Activated T-cell treated with anti-CD3 and anti-CD28 coated beads, Interleukin-2, amount 50 U/mL, for 24 hours (primary cell): ENCODE data around the gene MGST2.

Source experiments
- DNase-seq: peaks from one replicate; pipeline ENCODE4 v3.0.0-alpha.2; 2020
- H3K27ac Mint-ChIP-seq: 2 replicates; pipeline ENCODE4 v1.8.0; 2020; ENCODE audit warnings: mild to moderate bottlenecking, mixed read lengths
- H3K27me3 Mint-ChIP-seq: 2 replicates; pipeline ENCODE4 v1.8.0; 2020; ENCODE audit warnings: mixed read lengths
- H3K36me3 Mint-ChIP-seq: 2 replicates; pipeline ENCODE4 v1.8.0; 2020; ENCODE audit warnings: low read depth, mixed read lengths
- H3K4me1 Mint-ChIP-seq: 2 replicates; pipeline ENCODE4 v1.8.0; 2020; ENCODE audit warnings: low read depth, mixed read lengths
- H3K4me3 Mint-ChIP-seq: 2 replicates; pipeline ENCODE4 v1.8.0; 2020; ENCODE audit warnings: mild to moderate bottlenecking, moderate library complexity, mixed read lengths
- H3K9me3 Mint-ChIP-seq: 2 replicates; pipeline ENCODE4 v1.8.0; 2020; ENCODE audit warnings: mixed read lengths

The MGST2 gene

DNA sequence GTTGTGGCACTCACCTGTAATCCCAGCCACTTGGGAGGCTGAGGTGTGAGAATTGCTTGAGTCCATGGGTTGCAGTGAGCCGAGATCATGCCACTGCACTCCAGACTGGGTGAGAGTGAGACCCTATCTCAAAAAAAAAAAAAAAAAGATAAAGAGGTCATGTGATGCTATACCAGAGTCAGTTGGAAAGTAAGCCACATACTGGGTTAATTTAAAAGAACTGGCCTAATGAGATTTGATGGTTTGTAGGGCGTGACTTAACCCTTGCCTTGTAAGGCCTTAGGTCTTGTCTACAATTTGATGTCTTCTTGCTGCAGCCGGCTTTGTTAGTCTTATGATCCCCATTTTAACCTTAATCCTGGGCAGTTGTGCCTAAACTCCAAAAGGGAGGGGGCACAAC is 5.2 kb downstream of the MGST2 start:
- H3K27me3 Mint-ChIP-seq, result no peaks in the 10 kb centered on the region
- DNase-seq, result no peak
- peaks cover 13% of the 10 kb centered on the region for H3K4me1 Mint-ChIP-seq
- H3K4me3 Mint-ChIP-seq, result no peak overlapping the region
- no peak overlapping the region for H3K27ac Mint-ChIP-seq
- no peaks in the 10 kb centered on the region for H3K9me3 Mint-ChIP-seq
- H3K36me3 Mint-ChIP-seq, result no peaks in the 10 kb centered on the region

DNA sequence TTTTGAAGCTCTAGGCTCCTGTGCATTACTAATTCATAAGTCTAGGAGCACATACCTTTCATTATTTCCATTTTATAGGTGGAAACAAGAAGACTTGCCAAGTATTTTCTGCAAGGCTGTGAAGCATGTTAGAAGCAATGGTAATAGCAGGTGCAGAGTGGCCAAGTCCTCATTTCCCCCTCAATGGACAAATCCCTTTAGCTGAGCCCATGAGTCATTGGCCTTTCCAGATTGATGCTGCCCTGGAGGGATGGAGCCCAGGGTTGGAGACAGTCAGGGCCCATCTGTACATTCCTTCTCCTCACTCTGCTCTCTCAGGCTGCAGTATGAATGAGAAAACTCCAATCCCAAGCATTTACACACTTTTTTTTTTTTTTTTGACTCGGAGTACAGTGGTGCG is 6.6 kb downstream of the MGST2 start:
- Mint-ChIP-seq H3K36me3 (no peaks in the 10 kb centered on the region), H3K9me3 (no peaks in the 10 kb centered on the region), H3K4me1 (no peaks in the 10 kb centered on the region), H3K27me3 (no peaks in the 10 kb centered on the region), H3K4me3 (no peak overlapping the region), H3K27ac (no peak overlapping the region)
- no peak for DNase-seq

DNA sequence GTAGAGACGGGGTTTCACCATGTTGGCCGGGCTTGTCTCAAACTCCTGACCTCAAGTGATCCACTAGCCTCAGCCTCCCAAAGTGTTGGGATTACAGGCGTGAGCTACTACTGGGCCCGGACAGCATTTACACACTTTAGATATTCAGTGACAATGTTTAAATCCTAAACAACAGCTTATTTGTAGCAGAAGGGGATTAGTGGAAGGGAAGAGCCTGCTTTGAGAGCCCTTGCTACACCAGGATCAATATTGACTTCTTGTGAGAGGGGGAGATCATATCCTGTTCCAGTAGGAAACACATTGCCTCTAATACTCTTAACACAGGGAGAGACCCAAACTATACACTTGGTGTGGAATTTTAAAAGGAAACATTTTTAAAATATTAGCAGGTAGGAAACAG is 7.1 kb downstream of the MGST2 start:
- no peaks in the 10 kb centered on the region for H3K4me1 Mint-ChIP-seq
- H3K36me3 Mint-ChIP-seq, result no peaks in the 10 kb centered on the region
- no peak for DNase-seq
- no peaks in the 10 kb centered on the region for H3K9me3 Mint-ChIP-seq
- no peaks in the 10 kb centered on the region for H3K27me3 Mint-ChIP-seq
- no peak overlapping the region for H3K4me3 Mint-ChIP-seq
- H3K27ac Mint-ChIP-seq, result no peak overlapping the region

- no peaks in the 10 kb centered on the region for H3K9me3 Mint-ChIP-seq
- no peaks in the 10 kb centered on the region for H3K27me3 Mint-ChIP-seq
- peaks cover 2% of the 10 kb centered on the region for H3K36me3 Mint-ChIP-seq
- DNase-seq, result no peak
- no peak overlapping the region for H3K27ac Mint-ChIP-seq
- no peak overlapping the region for H3K4me3 Mint-ChIP-seq
- H3K4me1 Mint-ChIP-seq, result no peaks in the 10 kb centered on the region
Measured at GRCh38 chr4:139674875-139675550, 9.4 kb downstream of the MGST2 start.

DNA sequence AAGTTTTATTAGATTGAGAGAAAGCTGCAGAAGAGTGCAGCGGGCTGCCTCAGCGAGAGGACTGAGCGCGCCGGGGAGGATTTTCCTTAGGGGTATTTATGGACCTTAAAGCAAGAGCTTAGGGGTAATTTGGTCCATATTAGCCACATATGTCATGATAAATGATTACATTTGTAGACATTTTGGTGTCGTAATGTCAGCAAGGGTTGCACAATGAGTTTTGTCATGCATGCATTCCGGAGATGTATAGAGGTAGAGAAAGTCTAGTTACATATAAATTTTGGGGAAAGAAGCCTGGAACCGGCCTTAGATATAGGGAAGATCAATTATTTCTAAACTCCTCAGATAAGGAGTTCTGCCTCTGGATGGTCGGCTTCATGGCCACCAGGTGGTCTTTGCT is 10.0 kb downstream of the MGST2 start:
- no peaks in the 10 kb centered on the region for H3K4me1 Mint-ChIP-seq

GRCh38 chr4:139676365-139676764 is 10.7 kb downstream of the MGST2 start:
- Mint-ChIP-seq H3K36me3 (peaks cover 2% of the 10 kb centered on the region), H3K27me3 (no peaks in the 10 kb centered on the region), H3K4me3 (no peak overlapping the region), H3K4me1 (no peaks in the 10 kb centered on the region), H3K9me3 (no peaks in the 10 kb centered on the region), H3K27ac (no peak overlapping the region)
- DNase-seq, result no peak

More for the DNA sequence above, 10.0 kb downstream of the MGST2 start:
- H3K27me3 Mint-ChIP-seq, result no peaks in the 10 kb centered on the region
- peaks cover 2% of the 10 kb centered on the region for H3K36me3 Mint-ChIP-seq
- no peak for DNase-seq
- no peak overlapping the region for H3K27ac Mint-ChIP-seq
- no peaks in the 10 kb centered on the region for H3K9me3 Mint-ChIP-seq
- H3K4me3 Mint-ChIP-seq, result no peak overlapping the region

DNA sequence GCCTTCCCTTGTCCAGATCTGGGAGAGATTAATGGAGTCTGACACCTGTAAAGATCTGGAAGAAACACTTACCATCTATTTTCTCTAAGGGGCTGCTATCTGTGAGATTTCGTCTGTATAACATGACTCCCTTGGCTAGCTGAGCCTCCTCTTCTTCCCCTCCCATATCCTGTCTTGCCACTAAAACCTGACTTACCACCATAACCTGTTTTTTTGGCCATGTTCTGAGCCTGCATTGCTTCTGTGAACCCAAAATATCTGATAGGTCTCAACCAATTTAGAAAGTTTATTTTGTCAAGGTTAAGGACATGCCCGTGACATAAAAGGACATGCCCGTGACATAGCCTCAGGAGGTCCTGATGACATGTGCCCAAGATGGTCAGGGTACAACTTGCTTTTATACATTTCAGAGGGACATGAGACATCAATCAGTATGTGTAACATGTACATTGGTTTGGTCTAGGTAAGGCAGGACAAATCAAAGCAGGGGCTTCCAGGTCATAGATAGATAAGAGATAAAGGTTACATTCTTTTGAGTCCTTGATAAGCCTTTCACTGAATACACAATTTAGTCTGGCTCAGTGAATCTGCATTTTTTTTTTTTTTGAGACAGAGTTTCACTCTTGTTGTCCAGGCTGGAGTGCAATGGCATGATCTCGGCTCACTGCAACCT is 11.4 kb downstream of the MGST2 start:
- H3K36me3 Mint-ChIP-seq, result peaks cover 2% of the 10 kb centered on the region
- no peaks in the 10 kb centered on the region for H3K27me3 Mint-ChIP-seq
- H3K27ac Mint-ChIP-seq, result no peak overlapping the region

DNA sequence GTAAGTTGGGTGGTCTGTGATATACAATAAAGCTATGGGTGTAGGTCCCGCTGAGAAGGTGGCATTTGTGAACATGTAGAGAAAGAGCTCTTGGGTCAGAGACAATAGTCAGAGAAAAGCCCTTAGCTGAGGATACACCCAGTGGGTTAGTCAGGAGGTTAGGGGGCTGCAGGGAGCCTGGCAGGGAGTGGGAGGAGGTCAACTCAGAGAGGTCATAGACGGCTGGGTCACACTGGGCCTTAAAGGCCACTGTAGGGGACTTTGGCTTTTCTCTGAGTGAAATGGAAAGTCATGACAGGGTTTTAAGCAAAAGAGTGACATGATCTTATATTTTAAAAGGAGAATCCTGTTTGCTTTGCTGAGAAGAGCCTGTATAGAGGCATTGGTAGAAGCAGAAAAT is 16.7 kb downstream of the MGST2 start:
- no peak for DNase-seq
- no peak overlapping the region for H3K27ac Mint-ChIP-seq
- H3K9me3 Mint-ChIP-seq, result peaks cover 3% of the 10 kb centered on the region
- H3K4me3 Mint-ChIP-seq, result no peak overlapping the region
- H3K36me3 Mint-ChIP-seq, result peaks cover 7% of the 10 kb centered on the region
- H3K27me3 Mint-ChIP-seq, result no peaks in the 10 kb centered on the region
- H3K4me1 Mint-ChIP-seq, result peaks cover 6% of the 10 kb centered on the region

More for the DNA sequence above, 11.4 kb downstream of the MGST2 start:
- Mint-ChIP-seq H3K4me1 (no peaks in the 10 kb centered on the region), H3K4me3 (no peak overlapping the region), H3K9me3 (no peaks in the 10 kb centered on the region)
- DNase-seq, result no peak

- H3K27ac Mint-ChIP-seq, result no peak overlapping the region
- H3K4me1 Mint-ChIP-seq, result peaks cover 6% of the 10 kb centered on the region
- H3K27me3 Mint-ChIP-seq, result no peaks in the 10 kb centered on the region
- peaks cover 7% of the 10 kb centered on the region for H3K36me3 Mint-ChIP-seq
- H3K4me3 Mint-ChIP-seq, result no peak overlapping the region
- peaks cover 3% of the 10 kb centered on the region for H3K9me3 Mint-ChIP-seq
- no peak for DNase-seq
Measured at GRCh38 chr4:139682741-139683151, 17.1 kb downstream of the MGST2 start.

- peaks cover 5% of the 10 kb centered on the region for H3K36me3 Mint-ChIP-seq
- peaks cover 3% of the 10 kb centered on the region for H3K9me3 Mint-ChIP-seq
- no peaks in the 10 kb centered on the region for H3K27me3 Mint-ChIP-seq
- no peak overlapping the region for H3K27ac Mint-ChIP-seq
- no peak for DNase-seq
- H3K4me1 Mint-ChIP-seq, result peaks cover 6% of the 10 kb centered on the region
- H3K4me3 Mint-ChIP-seq, result no peak overlapping the region
Measured at GRCh38 chr4:139684351-139684750, 18.7 kb downstream of the MGST2 start.

- Mint-ChIP-seq H3K36me3 (peaks cover 5% of the 10 kb centered on the region), H3K4me1 (peaks cover 6% of the 10 kb centered on the region)
Measured at GRCh38 chr4:139685180-139685579, 19.6 kb downstream of the MGST2 start.

GRCh38 chr4:139686130-139686529 is 20.5 kb downstream of the MGST2 start:
- peaks cover 6% of the 10 kb centered on the region for H3K4me1 Mint-ChIP-seq
- H3K4me3 Mint-ChIP-seq, result no peak overlapping the region
- H3K27me3 Mint-ChIP-seq, result no peaks in the 10 kb centered on the region
- H3K36me3 Mint-ChIP-seq, result peaks cover 5% of the 10 kb centered on the region
- peaks cover 3% of the 10 kb centered on the region for H3K9me3 Mint-ChIP-seq
- DNase-seq, result no peak
- no peak overlapping the region for H3K27ac Mint-ChIP-seq

More at GRCh38 chr4:139685180-139685579, 19.6 kb downstream of the MGST2 start:
- Mint-ChIP-seq H3K9me3 (peaks cover 3% of the 10 kb centered on the region), H3K27me3 (no peaks in the 10 kb centered on the region), H3K4me3 (no peak overlapping the region), H3K27ac (no peak overlapping the region)
- no peak for DNase-seq

- Mint-ChIP-seq H3K27ac (no peak overlapping the region), H3K36me3 (peaks cover 5% of the 10 kb centered on the region), H3K4me3 (no peak overlapping the region), H3K9me3 (peaks cover 3% of the 10 kb centered on the region), H3K4me1 (peaks cover 6% of the 10 kb centered on the region), H3K27me3 (no peaks in the 10 kb centered on the region)
- no peak for DNase-seq
Measured at GRCh38 chr4:139686988-139687387, 21.4 kb downstream of the MGST2 start.

DNA sequence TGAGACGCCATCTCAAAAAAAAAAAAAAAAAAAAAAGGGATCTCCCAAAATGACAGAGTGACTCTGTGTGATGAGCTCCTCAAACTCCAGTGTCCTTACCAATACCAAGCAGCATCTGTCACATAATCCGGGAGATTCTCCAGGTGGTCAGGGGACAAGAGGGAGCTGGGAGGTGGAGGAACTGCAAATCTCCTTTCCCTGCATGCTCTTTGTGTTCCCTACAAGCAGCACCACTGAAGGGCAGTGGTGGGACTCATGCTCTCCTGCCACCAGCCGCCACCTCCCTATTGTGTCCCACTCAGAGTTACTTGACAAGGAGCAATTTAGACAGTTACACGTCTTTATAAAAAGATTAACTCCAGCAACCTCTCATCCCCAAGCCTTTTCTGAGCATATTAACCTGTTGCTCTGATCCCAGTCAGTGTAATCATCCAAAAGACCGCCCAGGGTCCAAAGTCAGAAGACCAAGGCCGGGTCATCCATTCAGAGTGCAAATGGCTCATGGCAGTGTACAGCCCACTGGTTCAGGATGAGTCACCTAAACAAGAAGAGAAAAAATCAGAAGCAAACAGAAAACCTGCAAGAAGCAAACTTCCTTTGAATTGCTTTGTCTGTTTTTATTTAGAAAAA is 23.6 kb downstream of the MGST2 start:
- H3K4me3 Mint-ChIP-seq, result no peak overlapping the region
- peaks cover 3% of the 10 kb centered on the region for H3K9me3 Mint-ChIP-seq

DNA sequence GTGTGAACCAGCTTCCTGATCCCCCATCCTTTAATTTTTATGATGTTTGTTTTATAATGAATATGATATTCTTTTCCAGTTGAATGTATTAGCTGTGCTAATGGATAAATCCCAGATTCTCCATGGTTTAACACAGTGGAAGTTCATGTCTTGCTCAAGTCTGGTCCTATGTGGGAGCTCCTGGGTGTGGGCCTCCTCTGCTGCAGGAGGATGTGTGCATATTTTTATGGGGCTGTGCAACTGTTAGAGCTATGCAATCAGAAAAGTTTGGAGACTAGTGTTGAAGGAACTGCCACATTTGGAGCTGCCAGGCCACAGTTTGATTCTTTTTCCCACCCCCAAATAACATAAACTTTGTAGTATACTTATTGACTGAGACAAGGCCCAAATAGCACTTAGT is 24.8 kb downstream of the MGST2 start:
- Mint-ChIP-seq H3K27ac (no peak overlapping the region), H3K4me1 (peaks cover under 1% of the 10 kb centered on the region), H3K36me3 (no peaks in the 10 kb centered on the region), H3K4me3 (no peak overlapping the region), H3K9me3 (no peaks in the 10 kb centered on the region), H3K27me3 (no peaks in the 10 kb centered on the region)
- no peak for DNase-seq

More for the DNA sequence above, 23.6 kb downstream of the MGST2 start:
- Mint-ChIP-seq H3K36me3 (peaks cover 5% of the 10 kb centered on the region), H3K4me1 (peaks cover 4% of the 10 kb centered on the region), H3K27me3 (no peaks in the 10 kb centered on the region), H3K27ac (no peak overlapping the region)
- no peak for DNase-seq
